K562 (cell line): Measurements from ENCODE around the gene LGR6. TPM values are rescaled to one million over a fixed set of nuclear protein-coding genes. Genes with fewer than 3 reads are reported as not detected.

Experiments used
- ATAC-seq: fragments of 200-7000 bp; cut with Tn5 transposase; 3 replicates; pipeline ENCODE4 v1.9.1; 2020; ENCODE audit warnings: moderate library complexity
- BruUV-seq: library from RNA; stranded (reverse); fragments of 400-500 nt; replicated peaks from 2 replicates; lab custom pipeline; 2021; lab: Mats Ljungman, UMichigan
- CTCF ChIA-PET: fragments of 300-600 bp; formaldehyde crosslinking; extraction: SDS; loops from one replicate; lab custom pipeline; 2021; ENCODE audit warnings: low intra/inter-chr PET ratio; lab: Yijun Ruan, JAX
- POLR2A ChIA-PET: fragments of 300-600, 350-650 bp; sonication (Branson Sonifier 250); formaldehyde crosslinking; extraction: SDS; loops from one replicate; lab custom pipeline; 2021; ENCODE audit warnings: antibody characterized with exemption, inconsistent platforms; lab: Yijun Ruan, JAX
- DNase-seq, 4 experiments: peaks; one replicate each; pipeline versions ENCODE4 v3.0.0 to v3.0.0-alpha.2; 2011 to 2018; ENCODE audit warnings: low spot score in 3 of 4, mixed read lengths in 3 of 4; ENCODE audit errors: extremely low read depth in 1 of 4
- FAIRE-seq: peaks from 2 replicates; lab custom pipeline; 2011; peaks lifted over from hg19 to GRCh38; lab: Jason Lieb, UNC
- H2AFZ ChIP-seq: 2 replicates; pipeline ENCODE4 v1.6.0; 2011; ENCODE audit warnings: low read depth, low read length, control low read depth, inconsistent platforms
- H3K27ac ChIP-seq: fragments of 200-600 bp; 3 replicates; pipeline ENCODE4 v1.8.0; 2011; ENCODE audit warnings: low read depth, mild to moderate bottlenecking, control low read depth, inconsistent platforms, low read length, moderate library complexity, mixed read lengths; ENCODE audit errors: extremely low read depth
- H3K27me3 ChIP-seq, 2 experiments: fragments of 300-600 bp in 1 of 2; 2 replicates in 1 of 2; 3 replicates in 1 of 2; pipeline versions ENCODE4 v1.6.0 to v1.8.0; 2011; ENCODE audit warnings: inconsistent platforms in 2 of 2, low read length in 2 of 2, mild to moderate bottlenecking in 1 of 2, mixed read lengths in 1 of 2, moderate library complexity in 1 of 2; ENCODE audit not compliant: control insufficient read depth in 2 of 2, insufficient read depth in 2 of 2
- H3K36me3 ChIP-seq: fragments of 300-600 bp; 3 replicates; pipeline ENCODE4 v1.8.0; 2011; ENCODE audit warnings: mild to moderate bottlenecking, low read length, inconsistent platforms; ENCODE audit not compliant: control insufficient read depth, insufficient read depth
- H3K4me1 ChIP-seq, 2 experiments: fragments of 200-600 bp in 1 of 2; replicated peaks in 1 of 2; 2 replicates in 1 of 2; 3 replicates in 1 of 2; pipeline versions ENCODE4 v1.5.1 to v1.8.0; 2011; ENCODE audit warnings: inconsistent platforms in 2 of 2, low read length in 2 of 2, mild to moderate bottlenecking in 1 of 2, mixed read lengths in 1 of 2, moderate library complexity in 1 of 2; ENCODE audit not compliant: control insufficient read depth in 2 of 2, insufficient read depth in 2 of 2
- H3K4me2 ChIP-seq: 2 replicates; pipeline ENCODE4 v1.6.1; 2011; ENCODE audit warnings: low read length, control low read depth, inconsistent platforms, mixed read lengths; ENCODE audit not compliant: insufficient read depth
- H3K4me3 ChIP-seq: fragments of 200-600 bp; sonication (generic), shearing (Covaris generic); 2 replicates; pipeline ENCODE4 v1.5.1; 2016; ENCODE audit warnings: control low read depth, inconsistent platforms
- H3K79me2 ChIP-seq: fragments of 200-600 bp; 3 replicates; pipeline ENCODE4 v1.8.0; 2011; ENCODE audit warnings: low read length, inconsistent platforms; ENCODE audit not compliant: control insufficient read depth, insufficient read depth
- H3K9ac ChIP-seq, 2 experiments: 2 replicates each; pipeline versions ENCODE4 v1.6.0 to v1.6.1; 2011; ENCODE audit warnings: low read depth in 2 of 2, low read length in 2 of 2, control low read depth in 1 of 2, inconsistent platforms in 1 of 2, mild to moderate bottlenecking in 1 of 2, mixed read lengths in 1 of 2; ENCODE audit not compliant: insufficient read depth in 1 of 2
- H3K9me1 ChIP-seq: one replicate; pipeline ENCODE4 v1.6.0; 2011; ENCODE audit warnings: inconsistent platforms, mild to moderate bottlenecking, low read length, moderate library complexity; ENCODE audit not compliant: control insufficient read depth, insufficient read depth
- H3K9me3 ChIP-seq: replicated peaks from 2 replicates; pipeline ENCODE4 v1.5.1; 2011; ENCODE audit warnings: low read depth, low read length, inconsistent platforms; ENCODE audit not compliant: control insufficient read depth, insufficient read depth
- H4K20me1 ChIP-seq: replicated peaks from 2 replicates; pipeline ENCODE4 v1.6.1; 2011; ENCODE audit warnings: low read length, inconsistent platforms, mixed read lengths; ENCODE audit not compliant: control insufficient read depth, insufficient read depth
- DNMT1 ChIP-seq: fragments of 450-650 bp; IDR thresholded peaks from 2 replicates; pipeline ENCODE4 v1.6.1; 2016; ENCODE audit warnings: antibody characterized with exemption, mild to moderate bottlenecking
- GABPB2 ChIP-seq: fragments of 250-450 bp; sonication (Bioruptor Pico); conservative IDR thresholded peaks from 2 replicates; pipeline ENCODE4 v1.5.1; 2021; ENCODE audit warnings: mild to moderate bottlenecking
- GATA2 ChIP-seq: sonication (generic); formaldehyde crosslinking; IDR thresholded peaks from 2 replicates; pipeline ENCODE4 v1.4.0; 2020; ENCODE audit warnings: mild to moderate bottlenecking, missing genetic modification reagents
- MITF ChIP-seq: IDR thresholded peaks from 2 replicates; pipeline ENCODE4 v1.6.1; 2014; ENCODE audit warnings: antibody characterized with exemption
- SAFB2 ChIP-seq: fragments of 200-400 bp; formaldehyde crosslinking; IDR thresholded peaks from 2 replicates; pipeline ENCODE4 v1.6.1; 2018; ENCODE audit warnings: borderline replicate concordance, low read length, low read depth, moderate library complexity; ENCODE audit not compliant: severe bottlenecking
- SMARCA5 ChIP-seq: fragments of 450-650 bp; IDR thresholded peaks from 2 replicates; pipeline ENCODE4 v1.6.1; 2016
- THAP12 ChIP-seq: fragments of 250-450 bp; sonication (Bioruptor Pico); IDR thresholded peaks from 2 replicates; pipeline ENCODE4 v1.9.0; 2021; ENCODE audit warnings: mild to moderate bottlenecking, inconsistent platforms
- ZBTB26 ChIP-seq: fragments of 450-650 bp; formaldehyde crosslinking; IDR thresholded peaks from 2 replicates; pipeline ENCODE4 v1.4.0; 2022; ENCODE audit warnings: missing genetic modification characterization
- ZNF318 ChIP-seq, 2 experiments: fragments of 450-650 bp; IDR thresholded peaks; 2 replicates each; pipeline ENCODE4 v1.6.1; 2016; ENCODE audit warnings: mild to moderate bottlenecking in 2 of 2, borderline replicate concordance in 1 of 2, low read depth in 1 of 2, moderate library complexity in 1 of 2
- WGBS: fragments of 100-300 bp; shearing (Covaris generic); methylation state at CpG from one replicate; pipeline ENCODE4 v1.1.6; 2016; ENCODE audit warnings: low coverage, mixed read lengths; ENCODE audit not compliant: insufficient coverage; ENCODE audit errors: missing lambda C conversion rate; 5-methylcytosine and 5-hydroxymethylcytosine counted together
- in situ Hi-C: fragments of 300-500 bp; cut with MboI; formaldehyde crosslinking; loops from 4 replicates; pipeline ENCODE4 v1.15.0; 2018; ENCODE audit warnings: inconsistent platforms, mixed read lengths
- intact Hi-C: fragments of 100-400 bp; cut with micrococcal nuclease; formaldehyde crosslinking; loops from 2 replicates; pipeline ENCODE4 v1.14.2; 2022
- polyA plus RNA-seq, 8 experiments: library from polyadenylated mRNA; depleted of rRNA in 4 of 8; stranded (reverse) in 5 of 8; unstranded in 3 of 8; fragments of >200 nt; fragmentation: Nextera tagmentation in 2 of 8; fragmentation: Illumina TruSeq in 1 of 8; extraction: Ambion mirVana in 2 of 8; extraction: Trizol in 1 of 8; gene quantifications; 2 replicates each; pipeline versions ENCODE4 v1.2.1 to v1.2.3, GENCODE V29; 2011 to 2014; ENCODE audit warnings: inconsistent platforms in 1 of 8, missing spikeins in 1 of 8
- total RNA-seq, 7 experiments: library from RNA; depleted of rRNA in 6 of 7; stranded (reverse); fragments of >200 nt in 6 of 7; fragmentation: Illumina TruSeq in 2 of 7; extraction: Trizol in 2 of 7; gene quantifications; 2 replicates each; pipeline versions ENCODE4 v1.2.1 to v1.2.3, GENCODE V29; 2011 to 2021; ENCODE audit warnings: low replicate concordance in 1 of 7

Gene LGR6
- total and polyA plus RNA-seq, 9 of the 15 experiments (the other 6 are each of a cell fraction or from before 2014, with no cell fraction given), result 0.01 to 0.54 (median 0.17) TPM; not detected in 1

GRCh38 chr1:202270871-202271326 is 77.3 kb downstream of the LGR6 start:
- ChIA-PET CTCF (no interaction called here), POLR2A (interaction anchor here (0.7 to 1.6 kb wide), 3 partner anchors 8 to 448 kb away, joined by 4 to 7 read pairs (median 6); no protein-coding TSS in a partner anchor)
- H3K27ac ChIP-seq, result no peak overlapping the region
- ATAC-seq (no peak), DNase-seq (no peak), FAIRE-seq (no peak)
- no peak overlapping the region for H3K9ac ChIP-seq
- H3K4me1 ChIP-seq, result no peaks in the 10 kb centered on the region
- in situ Hi-C loops (no loop called here), intact Hi-C loops (no loop called here)
- H3K27me3 ChIP-seq, result peaks cover 50 to 81% of the 10 kb centered on the region in 2 experiments
- H4K20me1 ChIP-seq, result 0 out of 2 replicates have a peak, but pooled peaks cover 4% of the 10 kb centered on the region
- H3K9me1 ChIP-seq, result no peaks in the 10 kb centered on the region
- H2AFZ ChIP-seq, result no peak overlapping the region
- H3K36me3 ChIP-seq, result no peaks in the 10 kb centered on the region
- no TSS peak for BruUV-seq
- no peak overlapping the region for H3K4me3 ChIP-seq
- no peak overlapping the region for H3K4me2 ChIP-seq
- H3K79me2 ChIP-seq, result no peaks in the 10 kb centered on the region
- 1% methylated on average over 8 of the region's 8 CpGs for WGBS
- no peaks in the 10 kb centered on the region for H3K9me3 ChIP-seq
- TF ChIP-seq GABPB2 (CRISPR knock-in tag), result no peak
- TF ChIP-seq ZBTB26 (CRISPR knock-in tag), result no peak
- TF ChIP-seq THAP12, result no peak
- no peak for TF ChIP-seq GATA2 (CRISPR knock-in tag)
- TF ChIP-seq SAFB2, result no peak
- no peak for TF ChIP-seq DNMT1
- no peak for TF ChIP-seq MITF
- no peak for TF ChIP-seq SMARCA5
- TF ChIP-seq ZNF318 (IDR thresholded peaks at IDR 0.05; ENCODE audit: borderline replicate concordance in 1 of 2, low read depth in 1 of 2), result no peak
